ENCODE data around the gene PCDHGB2. TPM values are rescaled to one million over a fixed set of nuclear protein-coding genes. Genes with fewer than 3 reads are reported as not detected.

Gene PCDHGB2
- total and polyA plus RNA-seq, 2 of the 4 experiments (the other 2 are of a cell fraction), result 2.6 to 3.0 TPM

DNA sequence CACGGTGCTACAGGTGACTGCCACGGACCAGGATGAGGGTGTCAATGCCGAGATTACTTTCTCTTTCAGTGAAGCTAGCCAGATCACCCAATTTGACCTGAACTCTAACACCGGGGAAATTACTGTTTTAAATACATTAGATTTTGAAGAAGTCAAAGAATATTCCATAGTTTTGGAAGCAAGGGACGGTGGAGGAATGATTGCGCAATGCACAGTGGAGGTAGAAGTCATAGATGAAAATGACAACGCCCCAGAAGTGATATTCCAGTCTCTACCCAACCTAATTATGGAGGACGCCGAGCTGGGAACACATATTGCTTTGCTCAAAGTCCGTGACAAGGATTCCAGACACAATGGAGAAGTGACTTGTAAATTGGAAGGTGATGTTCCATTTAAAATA, 28.9 kb downstream of the PCDHGB2 start:
- dilution Hi-C loops (cut with HindIII; ENCODE audit: low sequenced_read_pairs, unreplicated experiment), result no loop called here
- no peak overlapping the region for H2BK15ac ChIP-seq (ENCODE audit: low read depth, low read length)
- no peak overlapping the region for H2AK5ac ChIP-seq (ENCODE audit: low read depth, low read length)
- no peak overlapping the region for H3K27ac ChIP-seq (ENCODE audit: insufficient read depth, low read length)
- peaks cover 50% of the 10 kb centered on the region for H3K9me3 ChIP-seq (ENCODE audit: control insufficient read depth, insufficient read depth, low read length)
- no CpG with 5 or more reads among the region's 10 CpGs for WGBS, 2 experiments (ENCODE audit: extremely low coverage in 2 of 2, insufficient read length in 1 of 2)
- peaks cover 7% of the 10 kb centered on the region in 2 experiments; a peak in 3 of 4 replicates for H3K79me1 ChIP-seq (ENCODE audit: low read depth in 1 of 2, low read length in 2 of 2)
- H2AK9ac ChIP-seq (replicated peaks; ENCODE audit: low read depth, low read length, poor library complexity), result no peak overlapping the region
- no peak overlapping the region for H3K18ac ChIP-seq (ENCODE audit: low read depth, low read length)
- no peak overlapping the region for H3K23ac ChIP-seq (ENCODE audit: low read depth, low read length)
- H3K9me1 ChIP-seq (ENCODE audit: insufficient read depth, low read length), result no peaks in the 10 kb centered on the region
- H4K91ac ChIP-seq (ENCODE audit: insufficient read depth, low read depth, low read length), result no peak overlapping the region
- H3K27me3 ChIP-seq (ENCODE audit: control insufficient read depth, insufficient read depth, low read length), result no peaks in the 10 kb centered on the region
- TF ChIP-seq USF2 (IDR thresholded peaks at IDR 0.05; ENCODE audit: low read depth, low read length) (no peak), FOS (IDR thresholded peaks at IDR 0.05; ENCODE audit: low read depth, low read length) (no peak), CEBPB (IDR thresholded peaks at IDR 0.05; ENCODE audit: low read depth, low read length) (peak; percentile 95), SMC3 (IDR thresholded peaks at IDR 0.05; ENCODE audit: low read depth, low read length) (no peak)
- TF ChIP-seq, protein P1, sequence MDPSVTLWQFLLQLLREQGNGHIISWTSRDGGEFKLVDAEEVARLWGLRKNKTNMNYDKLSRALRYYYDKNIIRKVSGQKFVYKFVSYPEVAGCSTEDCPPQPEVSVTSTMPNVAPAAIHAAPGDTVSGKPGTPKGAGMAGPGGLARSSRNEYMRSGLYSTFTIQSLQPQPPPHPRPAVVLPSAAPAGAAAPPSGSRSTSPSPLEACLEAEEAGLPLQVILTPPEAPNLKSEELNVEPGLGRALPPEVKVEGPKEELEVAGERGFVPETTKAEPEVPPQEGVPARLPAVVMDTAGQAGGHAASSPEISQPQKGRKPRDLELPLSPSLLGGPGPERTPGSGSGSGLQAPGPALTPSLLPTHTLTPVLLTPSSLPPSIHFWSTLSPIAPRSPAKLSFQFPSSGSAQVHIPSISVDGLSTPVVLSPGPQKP (IDR thresholded peaks at IDR 0.05; ENCODE audit: borderline replicate concordance, low read depth, low read length), result no peak
- H4K8ac ChIP-seq (ENCODE audit: low read depth in 2 of 2, low read length in 2 of 2), result no peak overlapping the region
- ATAC-seq (ENCODE audit: low read depth) (no peak), DNase-seq (no peak)
- intact Hi-C loops (cut with micrococcal nuclease), result no loop called here
- H3K4me1 ChIP-seq (ENCODE audit: control insufficient read depth, insufficient read depth, low read length), result peaks cover 1% of the 10 kb centered on the region; the same call in 1 of the 2 replicates
- no peak overlapping the region for H2AFZ ChIP-seq (replicated peaks; ENCODE audit: low read length, poor library complexity)
- no peak overlapping the region for H3K4ac ChIP-seq (ENCODE audit: low read depth, low read length)
- BruUV-seq (replicated peaks), result no TSS peak
- H3K9ac ChIP-seq (ENCODE audit: low read depth, low read length), result no peak overlapping the region
- peaks cover 19% of the 10 kb centered on the region for H3K36me3 ChIP-seq (ENCODE audit: control insufficient read depth, insufficient read depth, low read length)
- no peaks in the 10 kb centered on the region for H4K20me1 ChIP-seq (ENCODE audit: insufficient read depth, low read length)
- H3K56ac ChIP-seq (ENCODE audit: extremely low read depth, insufficient read depth, low read length), result no peak overlapping the region
- H3K14ac ChIP-seq (replicated peaks; ENCODE audit: low read depth, low read length), result no peak overlapping the region
- H3K4me3 ChIP-seq (ENCODE audit: insufficient read depth, low read depth, low read length), result no peak overlapping the region
- in situ Hi-C loops (cut with MboI; ENCODE audit: low sequenced_read_pairs), result no loop called here
- peak overlapping the region; percentile 9; the same call in 1 of the 2 replicates for H3K4me2 ChIP-seq (ENCODE audit: low read depth, low read length)
- ChIA-PET POLR2A (ENCODE audit: unreplicated experiment) (no interaction called here), CTCF (no interaction called here)
- no peak overlapping the region for H4K5ac ChIP-seq (ENCODE audit: low read depth, low read length)
- H2BK120ac ChIP-seq (ENCODE audit: low read depth, low read length), result no peak overlapping the region
- H2BK20ac ChIP-seq (ENCODE audit: low read depth, low read length), result no peak overlapping the region
- no peak overlapping the region for H2BK5ac ChIP-seq (ENCODE audit: low read depth, low read length, poor library complexity, severe bottlenecking)

Data from IMR-90 (cell line).